ENCODE measurements around the gene CCDC40.
A peak's percentile ranks its signal among the peaks of the same experiment; 100 is the strongest.

CCDC40 gene

DNA sequence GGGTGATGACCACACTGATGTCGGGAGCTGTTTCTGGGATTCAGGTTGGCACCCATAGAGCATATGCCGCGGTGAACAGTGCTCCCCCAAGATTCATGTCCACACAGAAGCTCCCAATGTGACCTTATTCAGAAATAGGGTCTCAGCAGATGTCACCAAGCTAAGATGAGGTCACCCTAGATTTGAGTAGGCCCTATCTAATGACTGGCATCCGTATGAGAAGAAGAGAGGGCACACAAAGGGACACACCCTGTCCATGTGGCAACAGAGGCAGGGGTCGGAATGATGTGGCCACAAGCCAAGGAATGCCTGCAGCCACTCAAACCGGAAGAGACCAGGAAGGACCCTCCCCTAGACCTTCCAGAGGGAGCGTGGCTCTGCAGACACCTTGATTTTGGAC is 36.3 kb upstream of the CCDC40 start:
- DNase-seq (ENCODE audit: low read depth, low spot score), result no peak

DNA sequence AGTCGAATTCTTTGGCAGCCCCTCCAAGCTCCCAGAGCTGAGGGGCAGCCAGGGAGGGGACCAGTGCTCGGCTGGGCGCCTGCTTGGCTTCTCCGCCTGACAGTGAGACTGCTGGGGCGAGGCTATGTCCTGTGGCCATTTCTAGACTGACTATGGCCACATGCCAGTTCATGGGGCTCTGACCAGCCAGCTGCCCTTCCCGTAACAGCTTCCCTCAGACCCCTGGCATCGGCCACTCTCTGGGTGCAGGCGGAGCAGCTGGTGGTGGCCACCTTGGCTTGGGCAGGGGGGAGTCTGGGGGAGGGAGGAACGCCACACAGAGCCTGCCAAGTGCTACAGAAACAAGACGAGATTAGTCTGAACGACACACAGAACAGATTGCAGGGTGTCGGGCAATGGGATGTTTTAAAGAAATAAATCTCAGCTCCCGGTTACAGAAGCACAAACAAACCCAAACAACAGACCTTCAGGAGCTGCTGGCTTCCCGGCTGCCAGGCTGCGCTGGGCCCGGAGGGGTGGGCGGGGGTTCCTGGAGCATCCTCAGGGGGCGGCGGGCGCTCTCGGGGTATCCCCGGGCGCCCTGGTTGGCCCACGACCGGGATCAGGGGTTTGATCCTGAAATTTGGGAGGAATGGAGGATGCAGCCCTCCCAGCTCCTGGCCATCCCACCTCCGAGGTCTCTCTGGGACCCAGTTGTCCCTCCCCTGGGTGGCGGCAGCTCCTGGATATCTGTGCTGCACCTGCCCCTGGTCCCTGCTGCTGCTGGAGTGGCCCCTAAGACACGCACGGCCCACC is 35.3 kb upstream of the CCDC40 start:
- DNase-seq (ENCODE audit: low read depth, low spot score), result no peak

DNA sequence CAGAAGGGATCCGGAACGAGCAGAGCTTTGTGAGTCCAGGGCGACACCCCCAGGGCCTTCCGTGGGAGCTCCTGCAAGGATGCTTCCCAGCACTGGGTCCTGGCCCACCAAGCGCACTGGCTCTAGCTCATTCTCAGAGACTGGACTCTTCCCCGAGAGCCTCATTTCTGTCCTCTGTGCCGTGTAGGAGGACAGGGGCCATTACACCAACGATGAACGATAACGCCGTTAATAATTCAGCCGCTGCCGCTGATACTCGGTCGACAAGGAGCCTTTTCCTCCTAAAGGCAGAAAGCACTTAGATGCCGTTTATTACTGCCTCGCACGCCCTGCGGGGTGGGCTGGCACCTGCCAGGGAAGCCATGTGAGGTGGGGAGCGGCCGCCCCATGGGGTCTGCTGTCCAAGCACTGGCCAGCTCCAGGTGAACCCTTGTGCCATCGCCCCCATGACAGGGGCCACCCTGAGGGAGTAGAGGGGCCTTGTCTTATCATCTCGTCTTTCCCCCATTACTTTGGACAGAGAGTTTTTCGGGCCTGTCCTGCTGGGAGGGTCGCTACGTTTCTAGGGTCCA is 34.3 kb upstream of the CCDC40 start:
- DNase-seq (ENCODE audit: low read depth, low spot score), result no peak

DNA sequence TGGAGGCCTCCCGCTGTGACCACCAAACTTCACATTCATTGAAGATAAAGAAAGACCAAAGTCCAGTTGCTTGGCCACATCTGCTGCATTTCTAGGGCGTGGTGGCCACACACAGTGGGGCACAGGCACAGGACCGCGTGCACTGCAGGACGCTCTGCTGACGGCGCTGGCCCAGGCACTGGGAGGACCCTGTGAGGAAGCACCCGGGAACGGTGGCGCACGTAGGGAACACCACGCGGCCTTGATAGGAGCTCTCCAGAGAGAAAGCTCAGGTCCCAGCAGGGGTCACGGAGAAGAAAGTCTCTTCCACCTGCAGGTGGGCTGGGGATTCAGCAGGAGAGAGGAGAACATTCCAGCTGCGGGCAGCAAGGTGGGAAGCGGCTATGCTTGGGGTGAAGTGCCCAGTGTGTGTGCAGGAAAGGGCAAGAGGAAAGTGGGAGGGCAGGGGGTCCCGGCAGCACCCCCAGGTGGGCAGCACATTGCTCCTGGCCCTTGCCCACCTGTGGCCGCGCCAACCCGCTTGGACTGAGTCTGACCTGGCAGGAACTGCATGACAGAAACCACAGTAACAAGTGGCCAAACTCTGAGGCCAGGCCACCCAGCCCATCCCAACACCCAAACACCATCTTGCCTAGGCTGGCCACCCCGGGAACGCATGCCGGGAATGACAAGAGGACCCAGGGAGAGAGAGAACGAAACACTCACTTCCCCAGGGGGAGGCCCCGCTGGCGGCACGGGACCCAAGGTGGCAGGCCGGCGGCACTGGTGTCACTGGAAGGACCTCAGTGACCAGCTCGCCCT is 33.6 kb upstream of the CCDC40 start:
- no peak for DNase-seq (ENCODE audit: low read depth, low spot score)

- DNase-seq (ENCODE audit: low read depth, low spot score), result no peak
These were observed 32.5 kb upstream of the CCDC40 start for GRCh38 chr17:80003969-80004368.

- peak; percentile 78 for DNase-seq (ENCODE audit: low read depth, low spot score)
These were observed 30.8 kb upstream of the CCDC40 start for GRCh38 chr17:80005360-80006338.

DNA sequence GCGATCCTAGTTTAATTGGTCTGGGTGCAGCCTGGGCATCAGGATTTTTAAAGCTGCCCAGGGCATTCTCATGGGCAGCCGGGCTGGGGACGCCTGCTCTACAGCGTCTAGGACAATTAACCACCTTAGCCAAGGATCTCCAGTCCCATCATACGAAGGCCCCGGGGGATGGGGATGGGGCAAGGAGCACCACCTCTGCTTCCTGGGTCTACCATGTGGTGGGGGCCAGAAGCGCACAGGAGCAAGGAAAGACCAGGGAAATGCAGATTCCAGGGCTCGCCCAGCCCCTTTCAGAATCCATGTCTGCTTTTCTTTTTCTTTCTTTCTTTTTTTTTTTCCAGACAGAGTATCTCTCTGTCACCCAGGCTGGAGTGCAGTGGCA is 30.1 kb upstream of the CCDC40 start:
- DNase-seq (ENCODE audit: low read depth, low spot score), result no peak

GRCh38 chr17:80006811-80007752 is 29.4 kb upstream of the CCDC40 start:
- DNase-seq (ENCODE audit: low read depth, low spot score), result no peak

DNA sequence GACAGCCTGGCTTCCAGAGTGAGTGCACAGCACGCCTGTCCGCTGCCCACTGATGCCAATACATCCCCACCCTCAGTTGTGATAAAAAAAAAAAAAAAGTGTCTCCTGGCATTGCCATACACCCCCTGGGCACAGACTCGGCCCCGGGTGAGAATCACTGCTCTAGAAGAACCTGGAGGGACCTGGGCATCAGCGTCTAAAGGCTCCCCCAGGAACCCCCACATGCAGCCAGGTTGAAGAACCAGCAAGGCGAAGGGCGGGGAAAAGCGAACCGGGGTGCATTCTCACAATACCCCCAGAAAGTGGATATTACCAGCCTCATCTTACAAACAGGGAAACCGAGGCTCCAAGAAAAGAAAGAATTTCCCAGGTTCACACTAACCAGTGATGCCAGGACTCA is 28.5 kb upstream of the CCDC40 start:
- no peak for DNase-seq (ENCODE audit: low read depth, low spot score)

- DNase-seq (ENCODE audit: low read depth, low spot score), result peak; percentile 89
These were observed 28.0 kb upstream of the CCDC40 start for GRCh38 chr17:80008383-80008840.

- no peak for DNase-seq (ENCODE audit: low read depth, low spot score)
These were observed 27.6 kb upstream of the CCDC40 start for GRCh38 chr17:80008848-80009247.

GRCh38 chr17:80009391-80010282 is 26.8 kb upstream of the CCDC40 start:
- DNase-seq (ENCODE audit: low read depth, low spot score), result no peak

DNA sequence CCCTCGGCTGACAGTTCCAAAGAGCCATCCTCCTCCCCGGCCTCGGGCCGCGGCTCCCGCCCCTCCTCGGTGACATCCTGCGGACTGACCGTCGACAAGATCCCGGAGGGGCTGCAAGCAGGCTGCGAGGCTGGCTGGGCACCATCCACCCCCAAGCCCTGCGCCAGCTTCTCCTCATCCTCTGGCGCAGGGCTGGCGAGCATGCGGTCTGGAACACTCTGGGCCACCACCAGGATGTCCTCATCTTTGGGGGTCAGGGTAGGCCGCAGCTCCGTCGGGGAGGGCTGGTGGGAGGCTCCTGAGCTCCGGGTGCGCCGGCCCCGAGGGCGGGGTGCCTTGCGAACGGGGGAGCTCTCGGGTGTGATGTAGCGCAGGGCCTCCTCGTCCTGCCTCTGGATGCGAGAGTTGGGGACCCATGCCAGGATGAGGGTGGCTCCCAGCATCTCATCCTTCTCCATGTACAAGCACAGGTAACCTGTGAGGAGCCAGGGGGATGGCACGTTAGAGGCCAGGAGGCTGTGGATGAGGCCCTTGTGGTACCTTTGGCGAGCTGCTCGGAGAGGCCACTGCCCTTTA is 26.1 kb upstream of the CCDC40 start:
- no peak for DNase-seq (ENCODE audit: low read depth, low spot score)

DNA sequence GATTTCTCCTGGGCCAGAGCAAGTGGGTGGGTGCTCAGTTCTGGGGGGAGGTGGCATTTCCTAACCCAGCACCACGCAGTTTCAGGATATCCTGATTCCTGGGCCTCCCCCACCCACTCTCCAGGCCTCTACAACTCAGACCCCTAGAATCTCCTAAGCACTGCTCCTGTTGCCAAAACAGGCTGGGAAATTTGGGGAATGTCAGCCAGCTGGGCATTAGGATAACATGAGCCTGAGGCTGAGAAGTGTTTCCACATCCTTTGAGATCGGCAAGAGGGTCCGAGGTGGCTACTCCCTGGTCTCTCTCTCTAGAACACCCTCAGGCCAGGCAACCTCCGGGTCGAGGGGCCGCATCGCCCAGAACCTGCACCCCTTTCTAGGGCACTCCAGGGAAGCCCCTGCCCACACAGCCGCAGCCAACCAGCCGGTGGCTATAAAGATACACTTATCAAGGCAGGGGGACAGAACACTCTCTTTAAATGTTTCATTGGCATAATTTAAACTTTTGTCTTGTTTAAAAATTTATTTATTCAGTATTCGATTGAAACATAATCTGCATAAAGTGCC is 24.4 kb upstream of the CCDC40 start:
- DNase-seq (ENCODE audit: low read depth, low spot score), result peak; percentile 75

DNA sequence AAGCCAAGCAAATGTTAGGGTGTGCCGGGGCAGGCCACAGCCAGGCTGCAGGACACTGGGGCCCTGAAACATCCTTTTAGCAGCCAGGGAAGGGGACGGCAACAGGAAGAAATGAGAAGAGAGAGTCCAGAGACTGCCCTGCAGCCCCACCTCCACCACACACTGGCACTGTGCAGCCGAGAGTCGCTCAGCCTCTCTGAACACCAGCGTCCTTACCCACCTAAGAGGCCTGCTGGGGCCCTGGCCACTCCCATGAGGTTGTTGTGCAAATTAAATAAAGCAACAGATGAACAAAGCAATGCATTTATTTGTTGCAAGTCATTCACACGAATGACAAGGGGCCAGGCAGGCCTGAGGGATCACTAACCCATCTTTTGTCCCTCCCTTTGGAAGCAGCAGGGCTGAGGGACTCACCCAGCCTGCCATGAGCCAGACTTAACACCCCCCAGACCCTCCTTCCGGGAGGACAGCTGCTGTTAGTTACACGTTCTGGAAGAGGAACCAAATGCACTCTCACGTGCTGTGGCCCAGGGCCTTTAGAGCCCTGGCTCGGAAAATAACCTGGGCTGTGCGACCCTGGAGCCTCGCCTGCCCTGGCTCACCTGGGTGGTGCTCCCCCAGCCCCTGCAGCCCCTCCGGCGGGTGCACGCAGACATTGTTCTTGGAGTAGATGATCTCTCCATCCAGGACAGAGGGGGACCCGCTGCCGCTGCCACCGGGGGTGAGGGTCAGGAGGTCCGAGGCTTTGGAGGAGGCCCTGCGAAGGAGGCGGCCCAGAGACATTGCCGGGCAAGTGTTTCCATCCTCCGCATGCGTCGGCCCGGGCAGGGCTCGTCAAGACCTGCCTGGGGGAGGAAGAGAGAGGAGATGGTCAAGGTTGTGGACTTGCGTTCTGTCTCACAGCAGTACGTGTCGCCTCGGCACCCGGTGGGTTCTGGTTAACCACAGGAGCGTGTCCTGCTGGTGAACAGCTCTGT is 23.4 kb upstream of the CCDC40 start:
- peak; percentile 62 for DNase-seq (ENCODE audit: low read depth, low spot score)

GRCh38 chr17:80017226-80018010 is 19.0 kb upstream of the CCDC40 start:
- no peak for DNase-seq (ENCODE audit: low read depth, low spot score)

All from ELF-1 (cell line).